ENCODE results near the gene TRAPPC6A. TPM values are rescaled to one million over a fixed set of nuclear protein-coding genes. Genes with fewer than 3 reads are reported as not detected.

The TRAPPC6A gene
- total RNA-seq, 1 experiment from 2014 or later = 59.9 TPM

DNA sequence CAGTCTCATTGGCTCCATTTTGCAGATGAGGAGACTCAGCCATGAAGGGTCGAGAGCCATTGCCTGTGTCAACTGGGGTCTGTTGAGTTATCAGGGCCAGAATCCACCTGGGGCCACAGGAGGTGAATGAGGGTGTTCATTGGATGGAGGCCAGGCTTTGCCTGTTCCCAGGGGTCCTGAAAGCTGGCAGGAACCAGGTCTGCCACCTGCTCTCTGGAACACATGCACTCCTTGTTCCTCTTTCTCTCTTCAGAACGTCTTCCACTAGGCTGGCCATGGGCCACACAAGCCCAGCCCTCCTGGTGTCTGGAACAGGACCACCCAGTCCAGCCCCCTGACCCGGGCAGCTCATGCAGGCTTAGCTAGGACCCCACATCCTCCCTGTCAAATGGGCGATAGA lies 63.9 kb downstream of the TRAPPC6A start:
- H3K4ac ChIP-seq (ENCODE audit: low read depth, low read length) = no peak overlapping the region
- H2BK120ac ChIP-seq (ENCODE audit: low read depth, low read length, poor library complexity, severe bottlenecking) = no peak overlapping the region
- H2AK5ac ChIP-seq (ENCODE audit: insufficient read length, low read length) = no peak overlapping the region
- no peak overlapping the region for H2BK15ac ChIP-seq (ENCODE audit: low read depth, low read length)
- H4K5ac ChIP-seq (ENCODE audit: insufficient read length, low read depth, low read length) = no peak overlapping the region
- no peaks in the 10 kb centered on the region for H3K27me3 Mint-ChIP-seq (ENCODE audit: low read depth)
- H4K20me1 ChIP-seq (ENCODE audit: control insufficient read depth, insufficient read depth, insufficient read length) = peaks cover 8% of the 10 kb centered on the region
- DNase-seq = no peak
- H3K56ac ChIP-seq (ENCODE audit: insufficient read length, low read depth, low read length) = no peak overlapping the region
- no peak overlapping the region for H4K91ac ChIP-seq (ENCODE audit: insufficient read length, low read depth, low read length)
- no peak overlapping the region for H2BK12ac ChIP-seq (ENCODE audit: insufficient read length, low read depth, low read length)
- H3K4me2 ChIP-seq (ENCODE audit: insufficient read depth, insufficient read length, low read length) = no peak overlapping the region
- peaks cover 12% of the 10 kb centered on the region; the same call in 1 of the 2 replicates for H3K79me2 ChIP-seq (ENCODE audit: insufficient read depth, low read length)
- peaks cover 0 to 1% (median 0%) of the 10 kb centered on the region in 3 experiments; a peak in 2 of 7 replicates for H3K36me3 Mint-ChIP-seq (ENCODE audit: insufficient read depth in 1 of 3, low read depth in 3 of 3)
- WGBS (ENCODE audit: extremely low coverage, insufficient read length, low lambda C conversion rate) = no CpG with 5 or more reads among the region's 4 CpGs
- H3K23me2 ChIP-seq (ENCODE audit: insufficient read length, low read depth, low read length, poor library complexity, severe bottlenecking) = no peaks in the 10 kb centered on the region
- no peaks in the 10 kb centered on the region for H3K9me3 ChIP-seq (ENCODE audit: control insufficient read depth, low read depth, low read length)
- H3K27me3 ChIP-seq (ENCODE audit: insufficient read depth, low read length) = no peaks in the 10 kb centered on the region
- H3T11ph ChIP-seq (ENCODE audit: low read length) = no peak overlapping the region
- H3K4me1 Mint-ChIP-seq = peaks cover 12 to 37% of the 10 kb centered on the region in 2 experiments
- H3K14ac ChIP-seq (ENCODE audit: insufficient read depth, low read length) = no peak overlapping the region
- H3K27ac ChIP-seq (ENCODE audit: insufficient read length, low read depth, low read length) = no peak overlapping the region
- H4K8ac ChIP-seq (replicated peaks; ENCODE audit: insufficient read length, low read depth, low read length) = no peak overlapping the region
- no peak overlapping the region for H2BK20ac ChIP-seq (ENCODE audit: low read depth, low read length, poor library complexity, severe bottlenecking)
- TF ChIP-seq, protein P1, sequence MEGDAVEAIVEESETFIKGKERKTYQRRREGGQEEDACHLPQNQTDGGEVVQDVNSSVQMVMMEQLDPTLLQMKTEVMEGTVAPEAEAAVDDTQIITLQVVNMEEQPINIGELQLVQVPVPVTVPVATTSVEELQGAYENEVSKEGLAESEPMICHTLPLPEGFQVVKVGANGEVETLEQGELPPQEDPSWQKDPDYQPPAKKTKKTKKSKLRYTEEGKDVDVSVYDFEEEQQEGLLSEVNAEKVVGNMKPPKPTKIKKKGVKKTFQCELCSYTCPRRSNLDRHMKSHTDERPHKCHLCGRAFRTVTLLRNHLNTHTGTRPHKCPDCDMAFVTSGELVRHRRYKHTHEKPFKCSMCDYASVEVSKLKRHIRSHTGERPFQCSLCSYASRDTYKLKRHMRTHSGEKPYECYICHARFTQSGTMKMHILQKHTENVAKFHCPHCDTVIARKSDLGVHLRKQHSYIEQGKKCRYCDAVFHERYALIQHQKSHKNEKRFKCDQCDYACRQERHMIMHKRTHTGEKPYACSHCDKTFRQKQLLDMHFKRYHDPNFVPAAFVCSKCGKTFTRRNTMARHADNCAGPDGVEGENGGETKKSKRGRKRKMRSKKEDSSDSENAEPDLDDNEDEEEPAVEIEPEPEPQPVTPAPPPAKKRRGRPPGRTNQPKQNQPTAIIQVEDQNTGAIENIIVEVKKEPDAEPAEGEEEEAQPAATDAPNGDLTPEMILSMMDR (conservative IDR thresholded peaks at IDR 0.05) = no peak
- no peaks in the 10 kb centered on the region for H3K9me3 Mint-ChIP-seq
- H3K9ac ChIP-seq (ENCODE audit: extremely low read depth, insufficient read length, low read length) = no peak overlapping the region
- no peaks in the 10 kb centered on the region for H3K79me1 ChIP-seq (ENCODE audit: insufficient read depth, low read depth, low read length, poor library complexity, severe bottlenecking)
- H3K23ac ChIP-seq (ENCODE audit: insufficient read length, low read depth, low read length) = no peak overlapping the region
- H3K18ac ChIP-seq (ENCODE audit: insufficient read length, low read depth, low read length) = no peak overlapping the region
- no peak overlapping the region for H2BK5ac ChIP-seq (ENCODE audit: insufficient read length, low read length)
- H3K4me3 Mint-ChIP-seq = no peak overlapping the region
- no peak overlapping the region for H2AFZ ChIP-seq (ENCODE audit: low read length)
- H3K27ac Mint-ChIP-seq = no peak overlapping the region; a peak in 1 of 7 replicates
- H3K4me1 ChIP-seq (ENCODE audit: insufficient read depth, low read length) = no peaks in the 10 kb centered on the region; the same call in 1 of the 2 replicates

Measured in H9 (cell line).